ENCODE measurements around the gene HCN3.
"Not testable (repeated sequence)": the region's sequence is repeated elsewhere in the genome, so short reads cannot be mapped to it uniquely, and the experiment has no call there.

The HCN3 gene

DNA sequence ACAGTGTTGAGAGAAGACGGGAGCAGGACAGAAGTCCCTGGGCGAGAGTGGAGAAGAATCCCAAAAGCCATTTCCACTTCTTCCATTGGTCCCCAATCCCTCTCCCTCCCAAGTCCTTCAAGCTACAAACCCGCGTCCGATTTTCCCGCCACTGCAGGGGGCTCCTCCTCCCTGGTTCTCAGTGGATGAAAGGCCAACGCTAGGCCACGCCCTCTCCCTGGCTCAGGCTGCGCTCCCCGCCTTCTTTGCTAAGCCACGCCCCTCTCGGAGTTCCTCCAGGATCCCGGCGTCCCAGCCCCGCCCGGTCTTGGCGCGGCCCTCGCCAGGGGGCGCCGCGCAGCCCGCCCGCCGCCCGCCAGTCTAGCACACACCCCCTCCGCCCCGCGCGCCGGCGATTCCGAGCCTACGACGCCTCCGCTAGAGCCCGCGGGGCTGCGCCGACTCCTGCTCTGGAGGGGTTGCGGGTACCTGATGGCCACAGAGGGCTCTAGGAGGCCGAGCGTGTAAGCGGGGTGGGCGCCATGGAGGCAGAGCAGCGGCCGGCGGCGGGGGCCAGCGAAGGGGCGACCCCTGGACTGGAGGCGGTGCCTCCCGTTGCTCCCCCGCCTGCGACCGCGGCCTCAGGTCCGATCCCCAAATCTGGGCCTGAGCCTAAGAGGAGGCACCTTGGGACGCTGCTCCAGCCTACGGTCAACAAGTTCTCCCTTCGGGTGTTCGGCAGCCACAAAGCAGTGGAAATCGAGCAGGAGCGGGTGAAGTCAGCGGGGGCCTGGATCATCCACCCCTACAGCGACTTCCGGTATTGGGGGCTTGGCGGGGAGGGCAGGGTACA lies at the start of gene HCN3:
TSS of gene HCN3 (plus strand) at position 394 of the 832 bp plus-strand sequence. CDS start at position 522, 128 bp downstream.
- peak; percentile 94 for DNase-seq

DNA sequence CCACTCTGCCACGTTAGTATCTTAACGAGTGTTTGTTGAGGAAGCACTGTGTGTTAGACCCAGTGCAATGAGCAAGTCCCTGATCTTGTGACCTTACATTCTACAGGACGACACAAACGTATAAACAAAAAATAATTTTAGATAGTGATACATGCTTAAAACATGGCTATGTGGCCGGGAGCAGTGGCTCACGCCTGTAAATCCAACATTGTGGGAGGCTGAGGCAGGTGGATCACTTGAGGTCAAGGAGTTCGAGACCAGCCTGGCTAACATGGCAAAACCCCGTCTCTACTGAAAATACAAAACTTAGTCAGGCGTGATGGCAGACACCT lies 49.2 kb upstream of the HCN3 start:
- DNase-seq, result no peak

DNA sequence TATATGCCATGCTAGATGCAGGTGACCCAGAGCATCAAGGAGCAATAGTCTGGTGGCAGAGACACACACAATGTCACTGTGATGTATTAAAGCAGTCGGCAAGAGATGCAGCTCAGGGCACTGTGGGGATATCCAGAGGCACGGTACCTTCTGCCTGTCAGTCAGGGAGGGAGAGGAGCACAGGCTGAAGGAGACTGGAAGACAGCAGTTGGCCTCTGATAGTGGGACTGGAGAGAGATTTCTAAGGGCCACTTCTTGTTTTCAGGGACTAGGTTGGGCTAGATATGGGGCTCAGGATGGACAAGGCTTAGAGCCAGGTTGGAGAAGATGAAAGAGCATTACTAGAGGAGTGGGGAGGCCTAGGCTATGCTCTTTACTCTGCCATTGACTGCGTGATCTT lies 46.0 kb upstream of the HCN3 start:
- DNase-seq, result not testable (repeated sequence)

DNA sequence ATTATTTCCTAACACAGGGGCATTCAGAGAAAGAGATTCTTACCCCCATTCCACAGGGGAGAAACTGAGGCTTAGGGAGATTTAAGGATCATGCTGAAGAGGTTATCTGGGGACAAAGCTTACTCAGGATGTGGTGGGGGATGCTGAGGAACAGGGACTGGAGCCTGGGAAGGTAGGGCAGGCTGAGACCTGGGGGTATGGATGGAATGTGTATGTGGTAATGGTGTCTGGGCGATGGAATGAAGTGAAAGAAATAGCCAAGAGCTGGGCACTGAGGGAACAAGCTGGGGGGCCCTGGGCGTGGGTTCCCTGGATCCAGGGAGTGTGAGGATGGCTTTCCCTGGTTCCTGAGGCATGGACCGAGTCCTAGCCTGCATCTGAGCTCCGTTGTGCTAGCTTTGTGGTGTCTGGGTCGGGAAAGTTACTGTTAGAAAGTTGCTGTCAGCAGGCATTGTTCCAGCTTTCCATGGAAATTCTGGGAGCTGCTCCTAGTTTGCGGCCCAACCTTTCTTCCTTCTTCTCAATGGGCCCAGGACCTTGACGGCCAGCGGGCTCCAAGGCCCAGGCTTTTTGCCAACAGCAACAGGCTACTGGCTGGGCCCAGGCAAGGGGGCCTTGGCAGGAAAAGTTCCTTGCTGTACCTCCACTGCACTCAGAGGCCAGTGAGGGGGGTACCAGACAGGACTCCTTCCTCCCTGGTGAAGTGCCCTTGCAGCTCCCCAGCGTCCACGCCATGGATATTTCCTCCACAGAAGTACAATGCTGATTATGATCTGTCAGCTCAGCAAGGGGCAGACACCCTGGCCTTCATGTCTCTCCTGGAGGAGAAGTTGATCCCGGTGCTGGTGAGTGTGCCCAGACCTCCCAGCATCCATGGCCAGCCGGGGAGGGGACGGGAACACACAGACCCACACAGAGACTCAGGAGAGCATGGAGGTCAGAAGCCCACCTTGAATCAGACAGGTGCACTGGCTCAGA lies 45.0 kb upstream of the HCN3 start:
- DNase-seq, result not testable (repeated sequence)

DNA sequence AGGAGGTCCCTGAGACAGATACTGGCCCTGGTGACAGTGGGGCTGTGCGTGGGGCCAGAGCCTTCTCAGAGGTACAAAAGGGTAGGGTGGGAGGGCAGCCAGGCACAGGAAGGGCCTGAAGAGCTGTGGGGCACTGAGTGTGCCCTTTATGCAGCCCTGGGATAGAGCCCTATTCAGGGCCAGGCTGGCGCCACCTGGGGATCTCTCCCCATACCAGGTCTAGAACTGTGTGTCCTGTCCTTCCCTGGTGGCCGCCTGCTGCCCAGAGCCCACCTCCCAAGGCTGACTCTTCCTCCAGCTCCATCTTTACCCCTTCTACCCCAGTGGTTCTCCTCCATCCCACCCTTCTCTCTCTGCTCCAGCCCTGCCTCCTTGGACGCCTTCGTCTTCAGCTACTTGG lies 43.8 kb upstream of the HCN3 start:
- not testable (repeated sequence) for DNase-seq

DNA sequence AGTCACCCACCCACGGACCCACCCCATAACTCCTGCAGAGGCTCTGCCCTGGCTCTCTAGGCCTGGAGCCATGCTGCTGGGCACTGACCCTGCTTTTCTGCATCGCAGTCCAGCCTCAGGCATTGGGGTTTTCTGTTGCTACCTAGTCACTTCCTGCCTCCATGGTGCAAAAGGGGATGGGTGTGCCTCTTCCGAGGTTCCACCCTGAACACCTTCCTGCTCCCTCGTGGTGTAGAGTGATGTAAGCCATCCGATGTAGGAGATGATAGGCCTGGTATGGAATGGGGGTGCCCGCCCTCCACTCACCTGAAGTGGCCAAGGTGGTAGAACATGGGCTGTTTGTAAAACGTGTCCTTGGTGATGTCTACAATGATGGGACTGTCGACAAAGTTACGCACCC lies 41.9 kb upstream of the HCN3 start:
- DNase-seq, result not testable (repeated sequence)

DNA sequence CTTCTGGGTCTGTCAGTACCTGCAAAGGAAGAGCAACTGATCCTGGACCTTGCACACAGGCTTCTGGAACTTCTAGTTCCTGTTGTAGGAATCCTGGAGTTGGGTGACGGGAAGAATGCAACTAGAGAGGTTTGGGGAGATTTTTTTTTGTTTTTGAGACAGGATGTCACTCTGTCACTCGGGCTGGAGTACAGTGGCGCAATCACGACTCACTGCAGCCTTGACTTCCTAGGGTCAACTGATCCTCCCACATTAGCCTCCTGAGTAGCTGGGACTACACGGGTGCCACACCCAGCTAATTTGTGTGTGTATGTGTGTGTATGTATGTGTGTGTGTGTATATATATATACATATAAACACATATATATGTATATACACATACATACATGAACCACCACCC lies 40.8 kb upstream of the HCN3 start:
- DNase-seq, result peak; percentile 54

DNA sequence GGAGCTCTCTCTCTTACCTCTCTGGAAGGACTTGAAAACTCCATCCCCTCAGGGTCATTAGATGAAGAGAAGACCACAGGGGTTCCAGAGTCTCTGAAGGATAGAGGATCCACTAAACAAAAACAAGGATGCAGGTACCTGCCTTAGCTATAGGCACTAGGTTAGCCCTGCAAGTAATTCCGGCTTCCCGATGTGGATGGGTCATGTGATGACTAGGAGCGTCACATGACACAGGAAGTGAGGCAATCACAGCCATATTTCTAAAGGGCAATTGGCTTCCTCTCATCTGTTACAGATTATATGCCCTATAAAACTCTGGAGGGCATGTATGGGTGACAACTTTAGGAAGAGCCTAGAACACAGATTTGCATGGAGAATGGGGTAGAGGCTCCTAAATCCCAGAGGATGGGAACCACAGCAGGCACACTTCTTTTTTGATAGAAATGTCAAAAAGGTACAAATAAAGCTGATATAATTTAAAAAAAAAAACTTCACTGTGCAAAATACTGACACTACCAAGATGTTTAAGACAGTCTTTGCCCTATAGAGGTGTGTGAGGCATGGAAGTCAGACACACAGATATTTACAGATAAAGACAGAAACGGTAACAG lies 36.1 kb upstream of the HCN3 start:
- peak; percentile 87 for DNase-seq

DNA sequence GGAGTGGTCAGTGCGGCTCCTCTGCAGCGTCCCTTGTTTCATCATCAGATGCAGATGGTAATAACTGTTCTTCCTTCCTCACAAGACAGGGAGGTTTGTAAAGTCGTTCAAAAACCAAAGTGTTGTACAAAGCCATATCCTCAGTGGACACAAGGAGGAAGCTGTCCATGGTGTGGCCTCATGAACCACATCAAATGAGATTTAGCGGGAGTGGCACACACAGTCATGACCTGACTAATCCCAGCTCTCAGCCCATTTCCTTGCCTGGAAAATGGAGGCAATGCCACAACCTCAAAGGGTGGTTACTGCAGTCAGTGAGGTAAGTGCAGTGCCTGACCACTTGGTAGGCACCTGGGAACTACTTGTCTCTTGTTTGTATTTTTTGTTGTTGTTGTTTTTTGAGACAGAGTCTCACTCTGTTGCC lies 35.4 kb upstream of the HCN3 start:
- peak; percentile 92 for DNase-seq

DNA sequence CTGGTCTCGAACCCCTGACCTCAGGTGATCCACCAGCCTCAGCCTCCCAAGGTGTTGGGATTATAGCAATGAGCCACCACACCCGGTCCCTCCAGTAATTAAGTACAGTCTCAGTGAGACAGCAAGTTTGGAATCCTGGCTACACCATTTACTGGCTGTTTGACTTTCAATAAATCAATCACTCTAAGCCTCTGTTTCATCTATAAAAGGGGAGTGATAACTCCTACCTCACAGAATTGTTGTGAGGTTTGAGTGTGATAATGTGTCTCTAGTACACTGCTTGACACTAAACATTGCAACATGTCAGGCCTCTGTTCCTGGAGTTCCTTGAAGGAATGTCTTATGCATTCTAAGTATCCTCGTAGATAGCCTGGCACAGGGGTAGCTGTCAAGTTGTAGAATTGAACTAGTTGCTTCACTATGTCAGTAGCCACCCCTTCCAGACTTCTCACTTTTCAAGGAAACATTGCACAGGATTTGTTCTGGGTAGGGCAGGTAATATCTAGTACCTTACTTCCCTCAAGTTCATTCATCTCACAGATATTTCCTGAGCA lies 34.4 kb upstream of the HCN3 start:
- DNase-seq, result no peak

DNA sequence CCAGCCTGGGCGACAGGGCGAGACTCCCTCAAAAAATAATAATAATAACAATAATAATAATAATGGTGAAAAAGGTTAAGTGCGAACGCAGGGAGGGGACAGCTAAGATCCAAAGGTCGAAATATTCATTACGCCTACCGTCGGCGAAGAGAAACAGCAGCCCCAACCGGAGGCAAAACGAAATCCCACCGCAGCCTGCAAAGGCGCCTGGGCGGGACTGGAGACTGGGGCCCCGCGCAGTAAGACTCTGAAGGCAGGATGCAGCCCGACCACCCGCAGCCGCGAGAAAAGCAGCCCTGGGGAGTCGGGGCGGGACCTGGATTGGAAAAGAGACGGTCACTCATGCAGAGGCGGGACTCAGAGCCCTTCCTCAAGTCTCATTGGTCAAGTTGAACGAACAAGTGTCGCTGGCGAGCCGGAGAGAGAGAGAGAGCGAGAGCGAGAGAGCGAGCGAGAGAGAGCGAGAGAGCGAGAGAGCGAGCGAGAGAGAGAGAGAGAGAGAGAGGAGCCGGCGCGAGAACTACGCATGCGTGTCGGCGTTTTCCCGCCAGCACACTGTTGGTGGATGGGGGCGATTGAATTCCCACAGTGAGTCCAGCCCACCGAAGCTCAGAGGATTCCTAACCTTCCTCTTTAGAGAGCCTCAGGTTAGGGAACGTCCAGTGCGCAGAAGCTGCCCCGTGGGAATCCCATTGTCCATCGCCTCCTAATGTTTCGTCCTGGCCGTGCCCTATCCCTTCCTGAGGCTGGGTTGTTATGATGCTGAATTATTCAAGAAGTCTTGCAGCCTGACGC lies 32.7 kb upstream of the HCN3 start:
- DNase-seq, result peak; percentile 99

DNA sequence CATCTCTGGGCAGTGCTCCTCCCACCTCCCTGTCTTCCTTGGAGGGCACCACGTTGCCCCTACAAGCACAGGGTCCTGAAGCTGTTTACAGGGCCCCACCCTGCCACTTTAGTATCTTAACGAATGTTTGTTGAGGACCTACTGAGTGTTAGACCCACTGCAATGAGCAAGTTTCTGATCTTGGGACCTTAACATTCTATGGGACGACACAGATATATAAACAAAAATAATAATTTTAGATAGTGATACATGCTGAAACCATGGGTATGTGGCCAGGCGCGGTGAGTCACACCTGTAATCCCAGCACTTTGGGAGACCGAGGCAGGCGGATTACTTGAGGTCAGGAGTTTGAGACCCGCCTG lies 32.1 kb upstream of the HCN3 start:
- DNase-seq, result no peak

DNA sequence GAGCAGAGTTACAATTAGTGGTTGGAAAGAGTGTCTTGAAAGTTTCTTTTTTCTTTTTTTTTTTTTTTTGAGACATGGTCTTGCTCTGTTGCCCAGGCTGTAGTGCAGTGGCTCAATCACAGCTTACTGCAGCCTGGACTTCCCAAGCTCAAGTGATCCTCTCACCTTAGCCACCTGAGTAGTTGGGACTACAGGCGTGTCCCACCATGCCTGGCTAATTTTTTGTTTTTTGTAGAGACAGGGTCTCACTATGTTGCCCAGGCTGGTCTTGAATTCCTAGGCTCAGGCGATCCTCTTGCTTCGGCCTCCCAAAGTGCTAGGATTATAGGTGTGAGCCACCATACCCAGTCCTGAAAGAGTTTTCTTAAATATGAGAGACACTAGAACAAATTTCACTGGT lies 30.5 kb upstream of the HCN3 start:
- DNase-seq, result not testable (repeated sequence)

DNA sequence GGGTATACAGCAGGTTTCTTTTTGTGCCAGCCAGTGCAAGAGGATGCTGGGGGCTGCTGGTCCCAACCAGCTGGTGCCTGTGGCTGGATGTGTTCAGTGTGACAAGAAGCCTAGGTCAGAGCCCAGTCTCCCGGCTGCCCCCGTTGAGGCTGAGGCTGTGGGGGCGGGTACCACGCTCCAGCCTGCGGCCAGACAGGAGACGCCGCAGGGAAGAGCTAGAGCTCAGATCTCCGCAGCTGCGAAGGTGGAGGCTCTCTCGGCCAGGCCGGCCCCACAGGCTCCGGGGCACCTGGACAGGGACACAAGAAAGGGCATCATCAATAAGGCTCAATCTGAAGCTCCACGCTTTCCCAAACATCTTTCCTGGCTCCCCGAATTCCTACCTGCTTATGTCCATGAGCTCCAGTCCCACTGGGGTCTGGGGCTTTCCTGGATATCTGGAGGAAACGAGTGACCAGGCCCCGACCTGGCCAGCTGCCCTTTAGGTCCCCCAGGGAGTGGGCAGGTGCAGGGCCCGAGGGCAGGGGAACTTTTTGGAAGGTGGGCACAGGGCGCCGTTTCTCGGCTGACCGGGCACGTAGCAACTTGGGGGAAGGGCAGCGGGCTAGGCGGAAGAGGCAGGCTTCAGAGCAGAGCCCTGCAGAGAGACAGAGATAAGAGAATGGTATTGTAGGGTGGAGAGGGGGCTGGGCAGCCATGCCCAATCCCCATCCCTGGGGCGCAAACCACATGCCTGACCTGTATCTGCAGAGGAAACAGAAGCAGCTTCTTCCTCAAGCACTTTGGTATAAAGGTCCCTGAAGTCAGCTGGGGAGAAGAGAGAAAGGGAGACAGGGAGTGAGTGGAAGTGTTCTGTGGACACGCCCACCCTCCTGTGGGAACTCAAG lies 29.4 kb upstream of the HCN3 start:
- DNase-seq, result no peak

DNA sequence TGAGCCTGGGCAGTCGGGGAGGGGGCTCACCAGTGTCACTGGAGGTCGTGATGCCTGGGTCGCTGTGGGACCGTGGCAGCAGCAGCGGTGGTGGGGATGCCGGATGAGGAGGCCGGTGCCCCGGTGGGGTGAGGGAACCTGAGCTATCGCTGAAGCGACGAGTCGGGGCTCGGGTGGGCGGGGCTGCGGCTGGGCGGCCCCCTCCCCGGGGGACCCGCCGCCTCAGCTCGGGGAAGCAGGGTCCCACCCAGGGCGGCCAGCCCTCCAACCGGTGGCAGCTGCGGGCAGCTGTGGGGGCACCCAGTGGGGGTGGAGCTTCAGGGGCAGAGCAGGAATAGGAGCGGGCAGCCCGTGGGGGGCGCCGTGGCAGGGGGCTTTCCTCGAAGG lies 27.0 kb upstream of the HCN3 start:
- no peak for DNase-seq

DNA sequence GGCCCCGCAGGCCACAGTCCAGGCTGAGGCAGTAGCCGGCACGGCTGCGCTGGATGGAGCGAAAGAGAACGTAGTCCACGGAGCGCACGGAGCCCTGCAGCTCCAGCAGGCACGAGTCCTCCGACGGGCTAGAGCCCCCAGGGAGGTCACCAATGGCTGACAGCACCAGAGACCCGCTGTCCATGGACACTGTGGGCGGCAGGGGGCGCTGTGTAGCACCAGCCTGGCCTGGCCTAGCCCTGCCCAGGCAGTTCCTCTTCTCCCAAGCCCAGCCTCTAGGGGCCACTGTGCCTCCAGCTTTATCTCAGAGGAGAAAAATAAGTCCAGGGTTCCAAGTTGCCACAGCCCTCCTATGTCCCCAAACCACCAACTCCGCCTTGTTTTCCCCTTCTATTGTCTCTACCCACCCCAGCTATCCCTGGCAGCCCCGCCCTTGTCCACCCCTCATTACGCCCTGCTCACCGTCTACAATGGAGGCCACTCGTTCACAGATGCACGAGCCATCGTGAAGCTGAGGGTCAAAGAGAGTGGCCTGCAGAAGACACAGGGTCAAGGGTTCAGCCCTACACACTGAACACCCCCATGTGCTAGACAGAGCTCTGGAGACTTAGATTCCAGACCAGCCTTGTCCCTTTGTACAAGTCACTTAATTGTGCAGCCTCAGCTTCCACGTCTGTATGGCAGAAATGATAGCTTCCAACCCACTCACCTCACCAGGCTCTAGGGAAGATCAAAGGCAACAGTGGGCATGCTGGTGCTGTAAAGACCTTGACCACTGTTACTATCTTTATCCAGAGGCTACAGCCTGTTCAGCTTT lies 26.4 kb upstream of the HCN3 start:
- DNase-seq, result peak; percentile 91

DNA sequence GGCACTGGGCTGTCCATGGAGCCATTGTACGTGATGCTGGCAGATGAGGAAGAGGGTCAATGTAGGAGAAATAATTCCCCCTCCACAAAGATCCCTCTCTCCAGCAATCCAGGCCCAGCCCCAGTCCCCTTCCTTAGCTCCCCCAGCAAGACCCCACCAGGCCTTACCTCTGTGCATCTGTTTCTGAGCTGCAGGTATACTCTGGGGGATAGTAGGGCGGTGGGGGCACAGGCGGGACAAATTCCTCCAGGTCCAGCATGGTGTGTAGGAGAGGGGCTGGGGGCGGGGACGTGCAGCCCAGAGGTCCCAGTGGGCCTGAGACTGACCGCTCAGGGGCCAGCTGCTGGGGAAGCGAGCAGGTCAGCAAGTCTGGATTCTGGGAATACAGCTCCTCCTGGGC lies 25.7 kb upstream of the HCN3 start:
- no peak for DNase-seq

DNA sequence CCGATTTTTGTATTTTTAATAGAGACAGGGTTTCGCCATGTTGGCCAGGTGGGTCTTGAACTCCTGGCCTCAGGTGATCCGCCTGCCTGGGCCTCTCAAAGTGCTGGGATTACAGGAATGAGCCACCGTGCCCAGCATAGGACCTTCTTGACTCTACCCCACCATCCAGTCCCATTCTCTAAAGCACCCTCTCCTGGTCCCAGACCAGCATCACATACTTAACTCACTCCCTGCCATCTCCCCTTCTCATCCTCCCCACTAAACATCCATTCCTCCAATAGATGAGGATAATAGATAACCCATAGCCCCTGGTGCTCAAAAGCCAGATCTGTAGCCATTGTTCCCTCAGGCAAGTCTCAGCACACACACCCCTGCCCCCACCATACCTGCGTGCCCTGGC lies 24.1 kb upstream of the HCN3 start:
- DNase-seq, result no peak

DNA sequence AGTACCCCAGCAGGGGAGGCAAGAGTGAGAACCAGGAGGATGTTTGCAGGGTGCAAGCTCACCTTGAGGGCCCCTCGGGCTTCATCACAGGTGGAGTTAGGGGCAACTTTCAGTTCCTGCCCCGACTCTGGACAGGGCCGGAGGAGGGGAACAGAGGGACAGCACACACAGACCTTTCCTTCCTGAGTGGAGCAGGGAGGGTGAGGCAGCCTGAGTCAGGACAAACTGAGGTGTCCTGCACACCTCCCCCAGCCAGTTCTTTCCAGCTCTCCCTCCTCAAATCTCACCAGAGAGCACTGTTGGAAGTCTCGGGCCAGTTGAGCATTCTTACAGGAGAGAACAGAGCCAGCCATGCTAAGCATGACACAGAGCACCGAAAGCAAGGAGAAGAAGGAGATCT lies 23.5 kb upstream of the HCN3 start:
- DNase-seq, result no peak

DNA sequence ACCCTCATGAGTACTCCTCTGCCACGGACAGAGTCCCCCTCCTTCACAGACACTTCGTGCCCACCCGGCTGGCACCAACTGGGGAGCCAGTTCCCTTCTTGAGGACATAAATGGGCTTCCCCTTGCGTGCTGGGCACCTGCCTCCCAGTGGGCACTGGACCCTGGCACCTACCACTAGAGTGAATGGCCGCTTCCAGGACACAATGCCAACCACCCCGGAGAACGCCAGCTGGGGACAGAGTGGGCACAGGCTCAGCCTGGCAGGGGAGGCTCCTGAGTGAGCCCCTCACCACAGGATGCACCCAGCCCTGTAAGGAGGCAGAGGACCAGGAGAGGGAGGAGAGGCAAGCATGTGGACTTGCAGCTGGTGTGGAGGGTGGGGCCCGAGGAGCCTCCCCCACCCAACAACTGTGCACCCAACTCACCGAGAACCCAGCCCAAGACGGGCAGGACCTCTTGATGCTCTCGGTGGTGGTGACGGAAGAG lies 23.0 kb upstream of the HCN3 start:
- no peak for DNase-seq
